GM23338 (cell line): Measurements from ENCODE around the gene MGAT3.

Experiments
- CREB1 ChIP-seq: fragments of 250-450 bp; sonication (Bioruptor Pico); IDR thresholded peaks from 2 replicates; pipeline ENCODE4 v1.5.0; 2020; ENCODE audit warnings: low read depth, mild to moderate bottlenecking, moderate library complexity
- EZH2 ChIP-seq: fragments of 200-600 bp; sonication (generic); IDR thresholded peaks from one replicate; pipeline ENCODE4 v1.8.0; 2017; ENCODE audit warnings: antibody characterized with exemption, mild to moderate bottlenecking, low read depth; ENCODE audit not compliant: unreplicated experiment
- EZH2phosphoT487 ChIP-seq: fragments of 200-600 bp; sonication (generic); IDR thresholded peaks from one replicate; pipeline ENCODE4 v1.8.1; 2018; ENCODE audit warnings: antibody characterized with exemption; ENCODE audit not compliant: unreplicated experiment
- JUNB ChIP-seq: IDR thresholded peaks from one replicate; pipeline ENCODE4 v1.6.1; 2016; ENCODE audit warnings: antibody characterized with exemption; ENCODE audit not compliant: unreplicated experiment
- NANOG ChIP-seq: IDR thresholded peaks from 2 replicates; pipeline ENCODE4 v1.6.1; 2016; ENCODE audit warnings: antibody characterized with exemption, borderline replicate concordance
- POLR2AphosphoS5 ChIP-seq: IDR thresholded peaks from 2 replicates; pipeline ENCODE4 v1.6.1; 2016; ENCODE audit warnings: antibody characterized with exemption, low read depth
- ZNF114 ChIP-seq: fragments of 250-450 bp; sonication (Bioruptor Pico); IDR thresholded peaks from 2 replicates; pipeline ENCODE4 v1.5.0; 2020; ENCODE audit warnings: mild to moderate bottlenecking, moderate library complexity
- ZNF331 ChIP-seq: fragments of 250-450 bp; sonication (Bioruptor Pico); IDR thresholded peaks from 2 replicates; pipeline ENCODE4 v1.5.0; 2020; ENCODE audit warnings: low read depth, mild to moderate bottlenecking, moderate library complexity
- TF ChIP-seq, protein P1 (sequence below), 2 experiments: fragments of 200-600 bp in 1 of 2; sonication (generic) in 1 of 2; conservative IDR thresholded peaks; 2 replicates each; pipeline versions ENCODE4 v1.5.1 to v1.6.1; 2016 to 2017; ENCODE audit warnings: antibody characterized with exemption in 2 of 2, low read depth in 2 of 2, mild to moderate bottlenecking in 2 of 2, moderate library complexity in 1 of 2
- TF ChIP-seq, protein P2 (sequence below): IDR thresholded peaks from one replicate; pipeline ENCODE4 v1.6.1; 2018; ENCODE audit warnings: antibody characterized with exemption; ENCODE audit not compliant: unreplicated experiment

DNA sequence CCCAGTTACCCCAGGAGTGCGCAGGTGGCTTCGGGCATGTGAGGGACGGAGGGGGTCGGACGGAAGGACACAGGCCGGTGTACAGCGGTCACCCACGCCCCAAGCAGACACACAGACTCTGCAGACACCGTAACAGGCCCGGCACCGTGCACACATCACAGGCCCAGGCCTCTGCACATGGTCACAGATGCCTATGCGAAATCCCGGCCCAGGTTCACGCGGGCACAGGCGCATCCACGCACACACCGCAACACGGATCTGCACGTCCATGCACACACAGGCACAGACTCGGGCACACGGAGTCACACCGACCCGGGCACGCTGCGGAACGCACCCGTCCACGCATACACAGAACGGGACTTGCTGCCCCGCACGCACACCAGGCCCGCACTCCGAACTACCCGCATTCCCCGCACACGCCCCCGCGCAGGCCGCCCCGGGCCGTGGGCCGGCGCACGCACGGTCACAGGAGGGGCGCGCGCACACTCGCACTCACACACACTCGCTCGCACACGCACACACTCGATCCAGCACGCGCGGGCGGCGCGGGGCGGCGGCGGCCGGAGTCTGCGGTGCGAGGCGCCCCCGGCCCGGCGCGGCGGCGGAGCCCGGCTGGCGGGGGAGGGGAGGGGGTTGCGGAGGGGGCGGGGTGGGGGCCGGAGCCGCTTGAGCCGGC is at the start of gene MGAT3:
- TF ChIP-seq, protein P1, sequence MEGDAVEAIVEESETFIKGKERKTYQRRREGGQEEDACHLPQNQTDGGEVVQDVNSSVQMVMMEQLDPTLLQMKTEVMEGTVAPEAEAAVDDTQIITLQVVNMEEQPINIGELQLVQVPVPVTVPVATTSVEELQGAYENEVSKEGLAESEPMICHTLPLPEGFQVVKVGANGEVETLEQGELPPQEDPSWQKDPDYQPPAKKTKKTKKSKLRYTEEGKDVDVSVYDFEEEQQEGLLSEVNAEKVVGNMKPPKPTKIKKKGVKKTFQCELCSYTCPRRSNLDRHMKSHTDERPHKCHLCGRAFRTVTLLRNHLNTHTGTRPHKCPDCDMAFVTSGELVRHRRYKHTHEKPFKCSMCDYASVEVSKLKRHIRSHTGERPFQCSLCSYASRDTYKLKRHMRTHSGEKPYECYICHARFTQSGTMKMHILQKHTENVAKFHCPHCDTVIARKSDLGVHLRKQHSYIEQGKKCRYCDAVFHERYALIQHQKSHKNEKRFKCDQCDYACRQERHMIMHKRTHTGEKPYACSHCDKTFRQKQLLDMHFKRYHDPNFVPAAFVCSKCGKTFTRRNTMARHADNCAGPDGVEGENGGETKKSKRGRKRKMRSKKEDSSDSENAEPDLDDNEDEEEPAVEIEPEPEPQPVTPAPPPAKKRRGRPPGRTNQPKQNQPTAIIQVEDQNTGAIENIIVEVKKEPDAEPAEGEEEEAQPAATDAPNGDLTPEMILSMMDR (conservative IDR thresholded peaks at IDR 0.05; ENCODE audit: low read depth in 2 of 2) = no peak
- no peak for TF ChIP-seq NANOG
- no peak for TF ChIP-seq EZH2
- TF ChIP-seq ZNF331 (CRISPR knock-in tag) = no peak
- TF ChIP-seq CREB1 (CRISPR knock-in tag) = no peak
- TF ChIP-seq POLR2AphosphoS5 = no peak
- no peak for TF ChIP-seq JUNB
- TF ChIP-seq, protein P2, sequence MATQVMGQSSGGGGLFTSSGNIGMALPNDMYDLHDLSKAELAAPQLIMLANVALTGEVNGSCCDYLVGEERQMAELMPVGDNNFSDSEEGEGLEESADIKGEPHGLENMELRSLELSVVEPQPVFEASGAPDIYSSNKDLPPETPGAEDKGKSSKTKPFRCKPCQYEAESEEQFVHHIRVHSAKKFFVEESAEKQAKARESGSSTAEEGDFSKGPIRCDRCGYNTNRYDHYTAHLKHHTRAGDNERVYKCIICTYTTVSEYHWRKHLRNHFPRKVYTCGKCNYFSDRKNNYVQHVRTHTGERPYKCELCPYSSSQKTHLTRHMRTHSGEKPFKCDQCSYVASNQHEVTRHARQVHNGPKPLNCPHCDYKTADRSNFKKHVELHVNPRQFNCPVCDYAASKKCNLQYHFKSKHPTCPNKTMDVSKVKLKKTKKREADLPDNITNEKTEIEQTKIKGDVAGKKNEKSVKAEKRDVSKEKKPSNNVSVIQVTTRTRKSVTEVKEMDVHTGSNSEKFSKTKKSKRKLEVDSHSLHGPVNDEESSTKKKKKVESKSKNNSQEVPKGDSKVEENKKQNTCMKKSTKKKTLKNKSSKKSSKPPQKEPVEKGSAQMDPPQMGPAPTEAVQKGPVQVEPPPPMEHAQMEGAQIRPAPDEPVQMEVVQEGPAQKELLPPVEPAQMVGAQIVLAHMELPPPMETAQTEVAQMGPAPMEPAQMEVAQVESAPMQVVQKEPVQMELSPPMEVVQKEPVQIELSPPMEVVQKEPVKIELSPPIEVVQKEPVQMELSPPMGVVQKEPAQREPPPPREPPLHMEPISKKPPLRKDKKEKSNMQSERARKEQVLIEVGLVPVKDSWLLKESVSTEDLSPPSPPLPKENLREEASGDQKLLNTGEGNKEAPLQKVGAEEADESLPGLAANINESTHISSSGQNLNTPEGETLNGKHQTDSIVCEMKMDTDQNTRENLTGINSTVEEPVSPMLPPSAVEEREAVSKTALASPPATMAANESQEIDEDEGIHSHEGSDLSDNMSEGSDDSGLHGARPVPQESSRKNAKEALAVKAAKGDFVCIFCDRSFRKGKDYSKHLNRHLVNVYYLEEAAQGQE = no peak
- no peak for TF ChIP-seq ZNF114 (CRISPR knock-in tag)
- TF ChIP-seq EZH2phosphoT487 = no peak
